Measurements from ENCODE around the gene AKNAD1.

GRCh38 chr1:108803548-108803947, 53.3 kb downstream of the AKNAD1 start:
- no peak for TF ChIP-seq POLR2A (IDR thresholded peaks at IDR 0.05)
- no peak for TF ChIP-seq CTCF (IDR thresholded peaks at IDR 0.05)
